GM18873 (cell line): ENCODE results near the gene CD8A.
"Not testable (repeated sequence)": the region's sequence is repeated elsewhere in the genome, so short reads cannot be mapped to it uniquely, and the experiment has no call there.

Experiments
- ATAC-seq: cut with Tn5 transposase; IDR thresholded peaks from one replicate; pipeline ENCODE4 v1.9.1; 2021; ENCODE audit warnings: mild to moderate bottlenecking, moderate library complexity, moderate number of reproducible peaks; ENCODE audit not compliant: unreplicated experiment, low FRiP score

The CD8A gene

GRCh38 chr2:86741889-86742498 lies 48.7 kb downstream of the CD8A start:
- not testable (repeated sequence) for ATAC-seq

GRCh38 chr2:86739889-86740288 lies 50.8 kb downstream of the CD8A start:
- not testable (repeated sequence) for ATAC-seq

GRCh38 chr2:86739485-86739884 lies 51.2 kb downstream of the CD8A start:
- ATAC-seq = not testable (repeated sequence)

- not testable (repeated sequence) for ATAC-seq
Observed at GRCh38 chr2:86734896-86735295, 55.8 kb downstream of the CD8A start.
